CD4-positive, alpha-beta memory T cell (primary cell): ENCODE measurements around the gene SORL1. TPM values are rescaled to one million over a fixed set of nuclear protein-coding genes. Genes with fewer than 3 reads are reported as not detected.

ENCODE experiments used
- CTCF ChIA-PET: fragments of 350-600 bp; sonication (Branson Sonifier 250); formaldehyde crosslinking; loops from one replicate; lab custom pipeline; 2021; ENCODE audit warnings: inconsistent platforms; ENCODE audit not compliant: partially characterized antibody; lab: Charles Lee
- POLR2A ChIA-PET: fragments of 350-600 bp; sonication (Branson Sonifier 250); formaldehyde crosslinking; loops from one replicate; lab custom pipeline; 2021; ENCODE audit not compliant: partially characterized antibody; lab: Charles Lee
- DNase-seq, 5 donors: peaks; one replicate each; pipeline versions ENCODE4 v3.0.0 to v3.0.0-alpha.2; 2020 to 2022; ENCODE audit warnings: mixed read lengths in 1 of 5
- H3K27ac ChIP-seq: one replicate; pipeline ENCODE4 v1.7.0; 2013; ENCODE audit warnings: low read depth, low read length
- H3K27me3 ChIP-seq: 2 replicates; pipeline ENCODE4 v1.7.0; 2013; ENCODE audit warnings: mild to moderate bottlenecking, low read length, moderate library complexity; ENCODE audit not compliant: insufficient read depth
- H3K36me3 ChIP-seq: 2 replicates; pipeline ENCODE4 v1.7.0; 2013; ENCODE audit warnings: mild to moderate bottlenecking, low read length, moderate library complexity; ENCODE audit not compliant: insufficient read depth
- H3K4me1 ChIP-seq: 2 replicates; pipeline ENCODE4 v1.7.0; 2013; ENCODE audit warnings: mild to moderate bottlenecking, low read length, moderate library complexity; ENCODE audit not compliant: insufficient read depth
- H3K4me3 ChIP-seq, 2 donors: one replicate each; pipeline ENCODE4 v1.7.0; 2013; ENCODE audit warnings: low read length in 2 of 2, mild to moderate bottlenecking in 1 of 2
- H3K9me3 ChIP-seq, 2 donors: one replicate each; pipeline ENCODE4 v1.7.0; 2013; ENCODE audit warnings: low read length in 2 of 2, control low read depth in 1 of 2; ENCODE audit not compliant: control insufficient read depth in 1 of 2
- H3K27ac Mint-ChIP-seq, 7 donors: one replicate each; pipeline ENCODE4 v1.8.0; 2020 to 2021; ENCODE audit warnings: mixed read lengths in 7 of 7, mild to moderate bottlenecking in 6 of 7, inconsistent platforms in 3 of 7, moderate library complexity in 3 of 7
- H3K27me3 Mint-ChIP-seq, 2 donors: one replicate each; pipeline ENCODE4 v1.8.0; 2020 to 2021; ENCODE audit warnings: mixed read lengths in 2 of 2
- H3K36me3 Mint-ChIP-seq, 2 donors: one replicate each; pipeline ENCODE4 v1.8.0; 2020 to 2021; ENCODE audit warnings: mixed read lengths in 2 of 2, inconsistent platforms in 1 of 2, mild to moderate bottlenecking in 1 of 2
- H3K4me1 Mint-ChIP-seq, 4 donors: one replicate each; pipeline ENCODE4 v1.8.0; 2020 to 2021; ENCODE audit warnings: mixed read lengths in 4 of 4, mild to moderate bottlenecking in 1 of 4
- H3K4me3 Mint-ChIP-seq, 8 donors: one replicate each; pipeline ENCODE4 v1.8.0; 2020 to 2021; ENCODE audit warnings: mixed read lengths in 8 of 8, mild to moderate bottlenecking in 7 of 8, moderate library complexity in 6 of 8, inconsistent platforms in 3 of 8
- H3K9me3 Mint-ChIP-seq, 8 donors: one replicate each; pipeline ENCODE4 v1.8.0; 2020 to 2021; ENCODE audit warnings: mixed read lengths in 8 of 8, mild to moderate bottlenecking in 5 of 8, inconsistent platforms in 3 of 8, moderate library complexity in 1 of 8
- intact Hi-C: fragments of 100-400 bp; cut with micrococcal nuclease; formaldehyde crosslinking; loops from one replicate; pipeline ENCODE4 v1.15.1; 2023
- polyA plus RNA-seq, 2 donors: library from polyadenylated mRNA; unstranded; fragments of 300-500 nt; fragmentation: Illumina TruSeq; gene quantifications; one replicate each; pipeline ENCODE4 v1.2.3, GENCODE V29; 2021
- total RNA-seq, 2 experiments: library from RNA; stranded (reverse); gene quantifications; one replicate each; pipeline ENCODE4 v1.2.3, GENCODE V29; 2021

Gene SORL1
- total and polyA plus RNA-seq, 4 experiments from 2014 or later, result 159 to 660 (median 446) TPM

- no peaks in the 10 kb centered on the region for H3K27me3 Mint-ChIP-seq
- no peak for DNase-seq
- H3K4me1 Mint-ChIP-seq, result peaks cover 49 to 86% (median 69%) of the 10 kb centered on the region in 4 donors
- Histone ChIP-seq H3K27me3 (no peaks in the 10 kb centered on the region), H3K4me1 (peaks cover 61% of the 10 kb centered on the region), H3K9me3 (no peaks in the 10 kb centered on the region), H3K4me3 (no peak overlapping the region), H3K27ac (no peak overlapping the region), H3K36me3 (peaks cover 46% of the 10 kb centered on the region)
- H3K9me3 Mint-ChIP-seq, result no peaks in the 10 kb centered on the region
- peak overlapping the region in 4 of 8 donors; percentile 14 to 63 (median 36) for H3K4me3 Mint-ChIP-seq
- POLR2A ChIA-PET, result interaction anchor here (1.3 to 5.8 kb wide), 9 partner anchors 8 to 33 kb away, joined by 3 to 111 read pairs (median 11); partner anchors contain the start of genes SORL1 and SORL1-AS1
- H3K36me3 Mint-ChIP-seq, result peaks cover 47 to 68% of the 10 kb centered on the region in 2 donors
- CTCF ChIA-PET, result interaction anchor here (1.2 to 2.9 kb wide), 5 partner anchors 10 to 164 kb away, joined by 4 to 15 read pairs (median 6); partner anchors contain the start of genes SORL1 and SORL1-AS1
- intact Hi-C loops, result loop anchor here (5.0 kb wide), 1 partner anchor 162 kb away; no protein-coding TSS in a partner anchor
- peak overlapping the region; percentile 59 to 96 (median 92) for H3K27ac Mint-ChIP-seq
Measured at GRCh38 chr11:121483805-121484480, 31.8 kb downstream of the SORL1 start.

- peaks cover 59 to 87% (median 73%) of the 10 kb centered on the region in 4 donors for H3K4me1 Mint-ChIP-seq
- Histone ChIP-seq H3K27ac (no peak overlapping the region), H3K4me1 (peaks cover 48% of the 10 kb centered on the region), H3K9me3 (no peaks in the 10 kb centered on the region), H3K27me3 (no peaks in the 10 kb centered on the region), H3K36me3 (peaks cover 48% of the 10 kb centered on the region), H3K4me3 (no peak overlapping the region)
- no peaks in the 10 kb centered on the region for H3K9me3 Mint-ChIP-seq
- intact Hi-C loops, result no loop called here
- peak overlapping the region in 6 of 7 donors; percentile 25 to 87 (median 70) for H3K27ac Mint-ChIP-seq
- ChIA-PET POLR2A (interaction anchor here (0.9 to 1.7 kb wide), 4 partner anchors 9 to 34 kb away, joined by 3 to 5 read pairs (median 5); partner anchors contain the start of genes SORL1 and SORL1-AS1), CTCF (no interaction called here)
- no peak for DNase-seq
- H3K36me3 Mint-ChIP-seq, result peaks cover 52 to 70% of the 10 kb centered on the region in 2 donors
- H3K4me3 Mint-ChIP-seq, result peak overlapping the region in 2 of 8 donors; percentile 14 to 15
- no peaks in the 10 kb centered on the region for H3K27me3 Mint-ChIP-seq
Measured at GRCh38 chr11:121485216-121485615, 33.1 kb downstream of the SORL1 start.

- intact Hi-C loops, result no loop called here
- H3K27ac Mint-ChIP-seq, result peak overlapping the region in 5 of 7 donors; percentile 29 to 87 (median 58)
- H3K4me1 Mint-ChIP-seq, result peaks cover 61 to 88% (median 72%) of the 10 kb centered on the region in 4 donors
- H3K27me3 ChIP-seq, result no peaks in the 10 kb centered on the region
- ChIA-PET POLR2A (interaction anchor here (0.9 to 1.7 kb wide), 3 partner anchors 9 to 34 kb away, joined by 5 read pairs; partner anchors contain the start of genes SORL1 and SORL1-AS1), CTCF (no interaction called here)
- H3K4me3 Mint-ChIP-seq, result no peak overlapping the region
- no peak for DNase-seq
- H3K36me3 Mint-ChIP-seq, result peaks cover 59 to 74% of the 10 kb centered on the region in 2 donors
- no peak overlapping the region for H3K27ac ChIP-seq
- H3K9me3 ChIP-seq, result no peaks in the 10 kb centered on the region
- no peaks in the 10 kb centered on the region for H3K9me3 Mint-ChIP-seq
- H3K4me3 ChIP-seq, result no peak overlapping the region
- H3K27me3 Mint-ChIP-seq, result no peaks in the 10 kb centered on the region
- H3K4me1 ChIP-seq, result peaks cover 42% of the 10 kb centered on the region
- peaks cover 53% of the 10 kb centered on the region for H3K36me3 ChIP-seq
Measured at GRCh38 chr11:121486054-121486453, 33.9 kb downstream of the SORL1 start.

GRCh38 chr11:121487191-121487590 lies 35.1 kb downstream of the SORL1 start:
- Mint-ChIP-seq H3K36me3 (peaks cover 66 to 79% of the 10 kb centered on the region in 2 donors), H3K27me3 (no peaks in the 10 kb centered on the region), H3K27ac (peak overlapping the region in 6 of 7 donors; percentile 8 to 84 (median 64)), H3K4me1 (peaks cover 60 to 88% (median 71%) of the 10 kb centered on the region in 4 donors), H3K9me3 (no peaks in the 10 kb centered on the region), H3K4me3 (peak overlapping the region in 1 of 8 donors; percentile 26)
- H3K27me3 ChIP-seq, result no peaks in the 10 kb centered on the region
- peaks cover 33% of the 10 kb centered on the region for H3K4me1 ChIP-seq
- H3K4me3 ChIP-seq, result no peak overlapping the region
- H3K27ac ChIP-seq, result no peak overlapping the region
- POLR2A ChIA-PET, result interaction anchor here (1.1 to 1.9 kb wide), 6 partner anchors 8 to 38 kb away, joined by 3 to 5 read pairs (median 5); partner anchors contain the start of gene SORL1-AS1
- CTCF ChIA-PET, result interaction anchor here (1.0 to 1.7 kb wide), 3 partner anchors 12 to 120 kb away, joined by 3 to 4 read pairs (median 3); no protein-coding TSS in a partner anchor
- intact Hi-C loops, result no loop called here
- H3K36me3 ChIP-seq, result peaks cover 59% of the 10 kb centered on the region
- DNase-seq, result no peak
- no peaks in the 10 kb centered on the region for H3K9me3 ChIP-seq

- intact Hi-C loops, result no loop called here
- Histone ChIP-seq H3K4me3 (no peak overlapping the region), H3K27ac (no peak overlapping the region), H3K9me3 (no peaks in the 10 kb centered on the region), H3K36me3 (peaks cover 59% of the 10 kb centered on the region), H3K27me3 (no peaks in the 10 kb centered on the region), H3K4me1 (peaks cover 23% of the 10 kb centered on the region)
- ChIA-PET CTCF (interaction anchor here (1.7 kb wide), 1 partner anchor 37 kb away, joined by 4 read pairs; no protein-coding TSS in a partner anchor), POLR2A (interaction anchor here (0.9 to 1.9 kb wide), 5 partner anchors 20 to 39 kb away, joined by 3 to 5 read pairs (median 4); partner anchors contain the start of gene SORL1-AS1)
- Mint-ChIP-seq H3K27me3 (no peaks in the 10 kb centered on the region), H3K36me3 (peaks cover 69 to 81% of the 10 kb centered on the region in 2 donors), H3K4me3 (no peak overlapping the region), H3K4me1 (peaks cover 52 to 81% (median 64%) of the 10 kb centered on the region in 4 donors), H3K9me3 (no peaks in the 10 kb centered on the region), H3K27ac (peak overlapping the region in 6 of 7 donors; percentile 55 to 78 (median 66))
- no peak for DNase-seq
Measured at GRCh38 chr11:121488170-121488569, 36.1 kb downstream of the SORL1 start.

- peaks cover 22% of the 10 kb centered on the region for H3K4me1 ChIP-seq
- DNase-seq, result no peak
- H3K36me3 Mint-ChIP-seq, result peaks cover 68 to 83% of the 10 kb centered on the region in 2 donors
- H3K36me3 ChIP-seq, result peaks cover 59% of the 10 kb centered on the region
- H3K4me3 Mint-ChIP-seq, result no peak overlapping the region
- no peaks in the 10 kb centered on the region for H3K9me3 ChIP-seq
- CTCF ChIA-PET, result no interaction called here
- intact Hi-C loops, result no loop called here
- no peaks in the 10 kb centered on the region for H3K27me3 Mint-ChIP-seq
- H3K4me1 Mint-ChIP-seq, result peaks cover 53 to 81% (median 64%) of the 10 kb centered on the region in 4 donors
- H3K27me3 ChIP-seq, result no peaks in the 10 kb centered on the region
- POLR2A ChIA-PET, result interaction anchor here (0.9 to 1.4 kb wide), 3 partner anchors 21 to 39 kb away, joined by 3 to 5 read pairs (median 4); no protein-coding TSS in a partner anchor
- H3K27ac ChIP-seq, result no peak overlapping the region
- peak overlapping the region in 5 of 7 donors; percentile 45 to 78 (median 67) for H3K27ac Mint-ChIP-seq
- H3K4me3 ChIP-seq, result no peak overlapping the region
- H3K9me3 Mint-ChIP-seq, result no peaks in the 10 kb centered on the region
Measured at GRCh38 chr11:121488641-121489040, 36.5 kb downstream of the SORL1 start.
